GM18511 (cell line): Measurements from ENCODE around the gene BNC2.

Source experiments
- ATAC-seq: cut with Tn5 transposase; IDR thresholded peaks from one replicate; pipeline ENCODE4 v1.9.1; 2021; ENCODE audit warnings: mild to moderate bottlenecking, moderate library complexity; ENCODE audit not compliant: unreplicated experiment

Gene BNC2

DNA sequence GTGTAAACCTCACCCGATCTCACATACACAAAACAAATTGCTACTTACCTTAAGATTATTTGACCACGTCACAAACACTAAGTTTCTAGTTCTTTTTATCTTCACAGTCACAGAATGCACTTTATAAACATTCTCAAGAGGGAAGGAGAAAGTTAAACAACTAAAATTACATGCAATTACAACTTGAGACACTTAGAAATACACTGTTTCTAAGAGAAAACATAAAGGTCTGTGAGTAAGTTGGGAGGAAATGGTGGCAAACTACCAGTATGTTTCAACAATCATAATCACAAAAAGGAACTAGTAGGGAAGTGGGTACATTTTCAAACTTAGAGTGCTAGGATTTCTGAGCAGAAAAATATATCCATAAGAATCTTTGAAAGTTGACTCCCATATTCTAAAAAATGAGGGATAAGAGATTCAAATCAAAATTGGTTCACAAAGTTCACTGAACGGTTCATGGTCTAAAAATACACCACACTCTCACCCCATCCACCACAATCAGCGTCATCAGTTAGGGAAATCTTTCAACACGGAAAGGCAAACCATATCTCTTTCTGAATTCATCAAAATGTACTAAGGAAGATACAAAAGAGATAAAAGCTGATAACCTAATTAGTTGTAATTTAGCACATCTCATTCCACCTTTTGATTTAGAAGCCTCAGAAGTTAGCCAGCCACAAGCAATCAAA is 182.6 kb downstream of the BNC2 start:
- no peak for ATAC-seq

- ATAC-seq = no peak
Measured at GRCh38 chr9:16683326-16683725, 187.1 kb downstream of the BNC2 start.

GRCh38 chr9:16682273-16682672 is 188.2 kb downstream of the BNC2 start:
- no peak for ATAC-seq

DNA sequence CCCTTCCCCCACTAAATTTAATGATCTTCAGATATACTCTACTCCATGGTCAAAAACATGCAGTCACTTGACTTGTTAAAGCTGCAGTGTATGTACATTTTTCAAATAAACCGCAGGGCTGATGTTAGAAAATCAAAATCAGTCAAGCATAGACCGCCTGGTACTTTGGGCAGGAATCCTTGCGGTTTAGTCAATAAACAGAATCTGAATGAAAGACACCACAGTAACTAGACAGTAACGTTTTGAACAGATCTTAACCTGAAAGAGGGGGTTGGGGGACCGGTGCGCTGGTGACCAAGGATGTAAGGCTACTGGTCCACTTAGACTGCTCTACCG is 188.8 kb downstream of the BNC2 start:
- no peak for ATAC-seq

DNA sequence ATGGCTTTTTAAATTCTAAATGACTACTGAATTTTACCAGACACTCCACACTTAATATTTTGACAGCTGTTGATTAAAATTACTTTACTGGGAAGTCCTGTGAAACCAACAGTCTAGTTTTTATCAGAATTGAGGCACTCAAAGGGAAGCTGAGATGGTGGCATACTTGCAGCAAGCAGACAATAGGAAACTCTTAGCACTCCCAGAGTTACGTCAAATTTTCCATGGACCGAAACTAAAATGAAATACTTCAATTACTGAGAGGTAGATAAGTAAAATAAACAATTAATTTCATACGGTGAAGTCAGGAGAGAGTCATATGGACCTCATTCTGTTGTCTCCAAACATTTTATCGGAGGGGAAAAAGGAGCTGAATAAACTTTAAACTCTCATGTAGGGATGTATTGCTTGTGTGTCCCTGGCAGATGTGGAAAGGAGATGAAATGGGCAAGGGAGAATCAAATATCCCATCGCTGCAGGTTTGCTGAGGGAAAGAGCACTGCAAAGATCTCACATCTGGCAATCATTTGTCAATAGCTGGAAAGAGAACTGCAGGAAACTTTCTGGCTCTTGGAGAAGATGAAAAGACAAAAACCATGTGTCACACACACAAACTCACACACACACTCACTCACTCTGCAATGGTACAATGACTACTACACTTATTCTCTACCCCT is 189.4 kb downstream of the BNC2 start:
- no peak for ATAC-seq

DNA sequence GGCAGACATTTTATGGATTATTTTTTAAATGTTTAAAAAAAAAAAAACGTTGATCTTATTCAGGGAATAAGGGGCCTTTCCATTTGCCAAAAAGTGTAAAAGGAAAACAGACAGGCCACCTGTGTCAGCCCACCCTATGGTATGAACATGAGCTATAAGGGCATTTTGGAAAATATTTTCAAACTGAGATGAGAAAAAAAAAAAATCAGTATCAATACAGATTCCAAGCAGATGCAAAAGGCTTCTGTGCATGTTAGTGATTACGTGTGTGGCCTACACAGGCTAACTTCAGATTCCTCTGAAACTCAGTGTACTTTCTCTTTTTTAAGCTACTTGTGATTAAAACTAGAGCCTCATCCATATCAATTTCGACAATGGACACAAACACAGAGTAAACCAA is 189.9 kb downstream of the BNC2 start:
- ATAC-seq = no peak

- ATAC-seq = no peak
Measured at GRCh38 chr9:16679327-16679821, 191.1 kb downstream of the BNC2 start.

- no peak for ATAC-seq
Measured at GRCh38 chr9:16676519-16676918, 194.0 kb downstream of the BNC2 start.

DNA sequence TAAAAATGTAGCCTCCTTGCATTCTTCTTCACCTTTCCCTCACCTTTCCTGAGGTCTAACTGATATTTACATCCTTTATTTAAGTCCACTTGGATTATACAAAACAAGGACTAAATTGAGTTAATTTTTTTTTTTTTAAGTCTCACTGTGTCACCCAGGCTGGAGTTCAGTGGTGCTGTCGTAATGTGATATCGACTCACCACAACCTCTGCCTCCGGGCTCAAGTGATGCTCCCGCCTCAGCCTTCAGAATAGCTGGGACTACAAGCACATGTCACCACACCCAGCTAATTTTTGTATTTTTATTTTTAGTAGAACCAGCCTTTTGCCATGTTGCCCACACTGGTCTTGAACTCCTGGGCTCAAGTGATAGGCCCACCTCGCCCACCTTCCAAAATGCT is 195.3 kb downstream of the BNC2 start:
- ATAC-seq = no peak

DNA sequence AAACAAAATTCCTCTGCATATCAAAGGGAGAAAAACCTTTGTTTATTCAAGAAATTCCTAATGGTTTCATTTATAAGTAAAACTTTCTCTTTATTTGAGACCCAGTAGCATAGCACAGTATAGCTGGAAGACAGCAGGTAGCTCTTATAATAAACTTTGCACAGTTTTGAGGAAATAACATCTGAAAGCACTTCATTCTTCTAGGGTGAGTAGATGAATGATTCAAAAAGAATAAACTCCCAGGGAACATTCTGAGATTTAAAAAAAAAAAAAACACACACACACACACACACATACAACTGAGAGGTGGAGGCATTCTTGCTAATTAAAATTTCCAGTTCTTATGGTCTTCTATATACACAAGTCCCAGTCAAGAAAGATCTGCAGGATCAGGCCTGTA is 197.3 kb downstream of the BNC2 start:
- ATAC-seq = no peak

GRCh38 chr9:16672501-16672900 is 198.0 kb downstream of the BNC2 start:
- ATAC-seq = no peak

GRCh38 chr9:16671591-16672137 is 198.8 kb downstream of the BNC2 start:
- ATAC-seq = no peak

DNA sequence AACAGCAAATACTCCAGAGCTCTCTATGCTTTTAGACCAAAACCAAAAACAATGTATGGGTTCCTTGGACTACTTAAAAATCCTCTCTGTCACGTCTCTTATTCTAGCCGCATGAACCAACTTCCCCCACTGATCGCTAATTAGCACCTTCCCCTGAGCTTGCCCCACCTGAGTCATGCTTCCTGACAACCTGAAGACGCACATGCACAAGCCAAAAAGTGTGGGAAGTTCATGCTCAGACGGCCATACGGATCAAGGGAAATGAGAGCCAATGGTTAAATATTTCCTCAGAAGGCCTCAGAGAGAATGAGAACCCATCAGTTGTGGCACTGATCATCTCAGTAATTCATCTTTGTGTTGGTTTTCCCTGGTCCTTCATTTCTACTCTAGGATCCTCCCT is 199.7 kb downstream of the BNC2 start:
- no peak for ATAC-seq

GRCh38 chr9:16668734-16669295 is 201.7 kb downstream of the BNC2 start:
- ATAC-seq = no peak

- no peak for ATAC-seq
Measured at GRCh38 chr9:16664211-16664610, 206.3 kb downstream of the BNC2 start.

GRCh38 chr9:16661816-16662215 is 208.7 kb downstream of the BNC2 start:
- no peak for ATAC-seq

- ATAC-seq = no peak
Measured at GRCh38 chr9:16659096-16659495, 211.4 kb downstream of the BNC2 start.

DNA sequence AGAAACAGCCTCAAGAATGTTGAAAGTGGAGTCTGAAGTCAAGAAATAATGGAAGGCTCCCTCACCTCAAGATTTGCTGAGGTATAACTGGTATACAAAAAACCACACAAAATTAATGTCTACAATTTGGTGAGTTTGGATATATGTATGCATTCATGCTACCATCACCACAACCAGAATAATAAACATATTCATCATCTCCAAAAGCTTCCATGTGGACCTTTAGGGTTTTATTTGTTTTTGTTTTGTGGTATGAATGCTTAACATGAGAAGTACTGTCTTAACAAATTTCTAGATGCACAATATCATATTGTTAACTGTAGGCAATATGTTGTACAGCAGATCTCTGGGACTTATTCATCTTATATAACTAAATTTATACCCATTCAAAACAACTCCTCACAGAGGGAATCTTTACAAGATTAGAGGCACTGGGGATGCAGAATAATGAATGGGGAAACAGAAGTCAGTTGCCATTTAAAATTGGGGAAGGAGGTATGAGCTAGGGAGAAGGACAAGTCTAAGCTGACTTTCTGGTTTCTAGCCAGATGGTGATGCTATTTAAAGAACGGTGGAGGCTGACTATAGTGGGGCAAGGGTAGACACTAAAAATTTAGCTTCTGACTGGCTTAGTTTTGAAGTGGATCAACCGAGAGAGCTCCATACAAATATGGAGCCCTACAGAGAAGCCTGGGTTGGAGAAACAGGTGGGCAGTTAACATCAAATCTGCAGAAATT is 213.9 kb downstream of the BNC2 start:
- no peak for ATAC-seq

GRCh38 chr9:16654596-16655126 is 215.8 kb downstream of the BNC2 start:
- ATAC-seq = no peak

DNA sequence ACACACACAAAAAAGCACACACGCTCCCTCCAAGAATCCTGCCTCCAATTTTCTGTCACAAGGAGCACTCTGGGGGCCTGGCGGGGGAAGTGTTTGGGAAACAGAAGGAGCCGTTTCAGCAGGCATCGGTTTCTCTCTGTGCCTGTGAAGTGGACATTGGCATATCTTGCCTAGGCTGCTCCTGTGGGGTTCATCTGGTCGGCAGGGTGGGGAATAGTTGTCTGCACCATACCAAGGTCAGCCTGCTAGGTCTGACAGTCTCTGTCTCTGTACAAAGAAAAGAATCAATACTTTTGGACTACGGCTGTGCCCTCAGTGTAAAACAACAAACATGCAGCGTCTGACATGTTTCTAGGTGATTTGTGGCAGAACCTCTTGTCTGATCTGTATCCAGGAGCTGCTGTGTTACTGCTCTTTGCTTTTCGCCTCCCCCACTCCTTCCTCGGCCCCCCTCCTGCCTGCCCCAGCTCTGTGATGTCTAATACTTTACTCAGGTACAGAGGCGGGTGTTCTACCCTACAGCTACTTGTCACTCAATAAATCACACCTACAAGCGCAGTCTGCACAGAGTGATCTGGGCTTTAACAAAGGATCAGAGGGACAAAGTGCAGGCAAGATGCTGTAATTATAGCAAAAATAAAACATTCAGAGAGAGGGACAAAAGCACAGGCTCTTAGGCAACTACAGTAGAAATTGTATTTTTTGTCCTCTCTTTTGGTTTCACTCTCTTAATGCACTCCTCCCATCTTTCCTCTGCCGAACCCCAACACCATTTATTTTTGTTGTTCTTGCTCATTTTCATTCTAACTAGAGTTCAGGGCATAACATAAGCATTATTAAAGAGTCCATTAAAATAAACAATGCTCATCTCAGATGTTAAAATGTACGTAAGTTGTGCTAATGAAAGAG is 216.7 kb downstream of the BNC2 start:
- ATAC-seq = no peak
